Prostate gland (tissue), 2 donors: ENCODE measurements around the gene RPL10. TPM values are rescaled to one million over a fixed set of nuclear protein-coding genes. Genes with fewer than 3 reads are reported as not detected.

Source experiments
- DNase-seq: peaks from one replicate; pipeline ENCODE4 v3.0.0-alpha.2; 2019; ENCODE audit warnings: low spot score
- H3K27ac ChIP-seq, 2 donors: fragments of 200-600 bp; sonication (generic); 2 replicates each; pipeline ENCODE4 v1.5.1; 2017 to 2019
- H3K27me3 ChIP-seq: fragments of 200-600 bp; sonication (generic); replicated peaks from 2 replicates; pipeline ENCODE4 v1.5.1; 2019; ENCODE audit not compliant: insufficient read depth
- H3K36me3 ChIP-seq, 2 donors: fragments of 200-600 bp; sonication (generic); 1 replicate in 1 of 2; 2 replicates in 1 of 2; pipeline versions ENCODE4 v1.5.1 to v1.8.1; 2017 to 2019
- H3K4me1 ChIP-seq: fragments of 200-600 bp; sonication (generic); replicated peaks from 2 replicates; pipeline ENCODE4 v1.5.1; 2019
- H3K4me3 ChIP-seq, 2 donors: fragments of 200-600 bp; sonication (generic); 2 replicates each; pipeline ENCODE4 v1.5.1; 2017 to 2019
- H3K9me3 ChIP-seq: fragments of 200-600 bp; sonication (generic); 2 replicates; pipeline ENCODE4 v1.5.1; 2017
- CTCF ChIP-seq, 4 experiments: fragments of 200-600 bp in 2 of 4; fragments of 450-650 bp in 2 of 4; sonication (generic) in 2 of 4; IDR thresholded peaks; 1 replicate in 3 of 4; 2 replicates in 1 of 4; pipeline ENCODE4 v1.5.1; 2016 to 2019; ENCODE audit warnings: antibody characterized with exemption in 4 of 4, mild to moderate bottlenecking in 2 of 4, moderate library complexity in 2 of 4
- POLR2A ChIP-seq: fragments of 450-650 bp; IDR thresholded peaks from one replicate; pipeline ENCODE4 v1.6.1; 2016; ENCODE audit warnings: antibody characterized with exemption, mild to moderate bottlenecking
- POLR2AphosphoS5 ChIP-seq: sonication (generic); formaldehyde crosslinking; IDR thresholded peaks from one replicate; pipeline ENCODE4 v1.6.1; 2017; ENCODE audit warnings: antibody characterized with exemption
- WGBS: methylation state at CpG from one replicate; pipeline ENCODE4 v1.1.5; 2018; 5-methylcytosine and 5-hydroxymethylcytosine counted together
- intact Hi-C: fragments of 100-400 bp; cut with DNase I; formaldehyde crosslinking; loops from one replicate; pipeline ENCODE4 v1.14.2; 2022
- total RNA-seq, 2 donors: library from RNA; depleted of rRNA; stranded (reverse); fragments of >200 nt; gene quantifications; one replicate each; pipeline ENCODE4 v1.1.0, GENCODE V29; 2016

RPL10 gene
- total RNA-seq, 2 donors from 2014 or later = 3,702 to 5,500 TPM

DNA sequence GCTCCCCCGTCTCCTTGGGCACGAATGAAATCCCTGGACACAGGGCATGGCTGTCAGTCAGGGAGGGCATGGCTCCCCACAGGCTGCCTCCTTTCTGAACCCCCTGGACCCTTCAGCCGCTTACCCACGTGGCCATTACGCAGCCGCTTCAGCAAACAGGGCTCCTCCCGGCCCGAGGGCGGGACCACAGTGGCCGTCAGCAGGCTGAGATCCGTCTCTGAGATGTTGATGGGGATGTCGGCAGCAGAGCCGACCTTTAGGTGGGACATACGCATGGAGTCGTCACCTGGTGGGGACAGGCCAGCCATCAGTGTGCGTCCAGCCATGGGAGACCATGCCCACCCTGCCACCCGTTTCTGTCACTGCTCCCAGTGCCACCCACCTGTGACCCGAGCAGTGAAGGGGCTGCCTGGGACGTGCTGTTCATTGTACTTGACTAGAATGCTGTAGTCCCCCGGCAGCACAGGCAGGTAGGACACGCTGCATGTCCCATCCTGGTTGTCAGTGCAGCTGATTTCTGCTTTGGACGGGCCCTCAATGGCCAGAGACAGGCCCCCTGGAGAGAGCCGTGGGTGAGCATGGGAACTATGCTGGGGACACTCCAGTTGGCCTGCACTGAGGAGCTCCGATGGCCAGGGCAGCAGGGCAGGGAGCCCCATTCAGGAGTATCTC lies 44.9 kb upstream of the RPL10 start:
- no peak for DNase-seq
- intact Hi-C loops = no loop called here
- no peaks in the 10 kb centered on the region for H3K27me3 ChIP-seq
- no peaks in the 10 kb centered on the region for H3K4me1 ChIP-seq
- H3K36me3 ChIP-seq = no peaks in the 10 kb centered on the region
- H3K4me3 ChIP-seq = no peak overlapping the region
- no peaks in the 10 kb centered on the region for H3K9me3 ChIP-seq
- TF ChIP-seq POLR2A (no peak), POLR2AphosphoS5 (no peak), CTCF (IDR thresholded peaks at IDR 0.05) (no peak)
- no peak overlapping the region for H3K27ac ChIP-seq
- 75% methylated on average over 3 of the region's 24 CpGs for WGBS

GRCh38 chrX:154354013-154354412 lies 44.2 kb upstream of the RPL10 start:
- no peaks in the 10 kb centered on the region for H3K36me3 ChIP-seq
- intact Hi-C loops = no loop called here

GRCh38 chrX:154354516-154354915 lies 43.7 kb upstream of the RPL10 start:
- TF ChIP-seq POLR2AphosphoS5 (no peak), POLR2A (no peak), CTCF (IDR thresholded peaks at IDR 0.05) (no peak)
- intact Hi-C loops = no loop called here
- H3K27ac ChIP-seq = no peak overlapping the region
- H3K36me3 ChIP-seq = no peaks in the 10 kb centered on the region
- WGBS = 80% methylated on average over 13 of the region's 13 CpGs
- DNase-seq = no peak
- no peaks in the 10 kb centered on the region for H3K4me1 ChIP-seq
- H3K9me3 ChIP-seq = no peaks in the 10 kb centered on the region
- no peaks in the 10 kb centered on the region for H3K27me3 ChIP-seq
- no peak overlapping the region for H3K4me3 ChIP-seq

More at GRCh38 chrX:154354013-154354412, 44.2 kb upstream of the RPL10 start:
- no peak for DNase-seq
- no peak for TF ChIP-seq POLR2AphosphoS5
- no peak for TF ChIP-seq CTCF (IDR thresholded peaks at IDR 0.05)
- TF ChIP-seq POLR2A = no peak
- Histone ChIP-seq H3K4me3 (no peak overlapping the region), H3K4me1 (no peaks in the 10 kb centered on the region), H3K27me3 (no peaks in the 10 kb centered on the region), H3K9me3 (no peaks in the 10 kb centered on the region), H3K27ac (no peak overlapping the region)
- WGBS = 73% methylated on average over 3 of the region's 14 CpGs

DNA sequence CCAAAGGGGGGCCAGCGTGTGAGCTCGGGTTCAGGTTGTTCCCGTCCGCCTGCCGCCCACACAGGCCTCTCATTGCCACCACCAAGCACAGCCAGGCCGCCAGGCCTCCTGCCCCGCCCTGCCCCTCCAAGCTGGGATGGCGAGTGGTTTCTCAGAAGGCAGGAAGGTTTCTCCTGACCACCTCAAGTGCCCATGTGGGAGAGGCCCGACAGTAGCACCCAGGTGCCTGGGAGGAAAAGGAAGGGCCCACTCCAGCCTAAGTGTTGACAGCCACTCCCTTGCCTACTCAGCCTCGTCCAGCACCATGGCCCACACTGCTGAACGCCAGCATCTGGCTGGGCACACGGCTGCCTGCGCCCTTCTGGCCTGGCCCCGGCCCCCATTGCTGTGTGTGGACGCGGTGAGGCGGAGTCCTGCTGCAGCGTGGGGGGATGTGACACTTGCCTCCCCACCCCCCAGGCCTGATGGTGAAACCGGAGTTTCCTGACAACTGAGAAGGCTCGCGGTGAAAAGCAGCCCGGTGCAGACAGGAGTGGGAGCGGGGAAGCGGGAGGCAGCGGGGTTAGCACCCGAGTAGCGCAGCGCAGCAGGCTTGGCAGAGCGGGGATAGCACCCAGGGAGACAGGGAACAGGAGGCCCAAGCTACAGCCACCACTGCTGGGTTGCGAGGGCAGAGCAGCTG lies 42.9 kb upstream of the RPL10 start:
- Histone ChIP-seq H3K9me3 (no peaks in the 10 kb centered on the region), H3K27ac (no peak overlapping the region), H3K4me1 (no peaks in the 10 kb centered on the region), H3K27me3 (no peaks in the 10 kb centered on the region), H3K36me3 (no peaks in the 10 kb centered on the region), H3K4me3 (no peak overlapping the region)
- intact Hi-C loops = no loop called here
- 67% methylated on average over 23 of the region's 30 CpGs for WGBS
- no peak for TF ChIP-seq POLR2AphosphoS5
- no peak for TF ChIP-seq POLR2A
- DNase-seq = no peak

DNA sequence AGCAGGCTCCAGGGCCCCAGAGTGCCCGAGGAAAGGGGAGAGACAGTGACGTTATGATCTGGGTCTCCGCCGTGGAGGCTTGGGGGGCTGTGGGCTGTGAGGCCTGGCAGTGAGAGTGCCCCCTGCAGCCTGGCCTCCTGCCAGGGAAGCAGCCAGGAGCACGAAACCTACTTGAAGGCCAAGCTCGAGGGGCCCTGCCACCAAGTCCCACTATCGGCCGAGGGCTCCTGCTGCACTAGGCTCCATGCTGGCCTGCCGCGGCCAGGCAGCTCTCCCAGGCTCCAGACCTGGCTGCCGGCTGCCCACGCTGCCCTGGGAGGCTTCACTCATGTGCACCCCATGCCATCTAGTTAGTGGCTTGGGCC lies 42.4 kb upstream of the RPL10 start:
- no peaks in the 10 kb centered on the region for H3K27me3 ChIP-seq
- no peak overlapping the region for H3K27ac ChIP-seq
- no peaks in the 10 kb centered on the region for H3K36me3 ChIP-seq
- WGBS = 69% methylated on average over 2 of the region's 12 CpGs
- H3K9me3 ChIP-seq = no peaks in the 10 kb centered on the region
- H3K4me1 ChIP-seq = no peaks in the 10 kb centered on the region
- no peak for TF ChIP-seq CTCF (IDR thresholded peaks at IDR 0.05)
- DNase-seq = no peak
- no peak overlapping the region for H3K4me3 ChIP-seq
- intact Hi-C loops = no loop called here
